Mucosa of descending colon (tissue), 3 donors: Measurements from ENCODE around the gene CLIC5. TPM values are rescaled to one million over a fixed set of nuclear protein-coding genes. Genes with fewer than 3 reads are reported as not detected.

Source experiments
- ATAC-seq: fragments of 200-7000 bp; cut with Tn5 transposase; one replicate; pipeline ENCODE4 v1.9.1; 2020; ENCODE audit warnings: mild to moderate bottlenecking, moderate library complexity
- DNase-seq, 3 donors: peaks; one replicate each; pipeline ENCODE4 v3.0.0-alpha.2; 2020
- H3K36me3 ChIP-seq: fragments of 200-600 bp; one replicate; pipeline ENCODE4 v1.8.0; 2021; ENCODE audit warnings: low read depth, mild to moderate bottlenecking
- H3K4me1 ChIP-seq: fragments of 200-600 bp; one replicate; pipeline ENCODE4 v1.8.0; 2021; ENCODE audit warnings: low read depth, mild to moderate bottlenecking
- H3K4me3 ChIP-seq: fragments of 200-600 bp; one replicate; pipeline ENCODE4 v1.8.0; 2021; ENCODE audit warnings: mild to moderate bottlenecking
- H3K9me3 ChIP-seq: fragments of 200-600 bp; one replicate; pipeline ENCODE4 v1.8.0; 2021; ENCODE audit warnings: mild to moderate bottlenecking
- CTCF ChIP-seq: fragments of 200-600 bp; IDR thresholded peaks from one replicate; pipeline ENCODE4 v1.8.0; 2022; ENCODE audit warnings: antibody characterized with exemption, mild to moderate bottlenecking
- intact Hi-C, 2 donors: fragments of 100-400 bp; cut with DNase I in 1 of 2; cut with micrococcal nuclease in 1 of 2; formaldehyde crosslinking; loops; one replicate each; pipeline versions ENCODE4 v1.11.0 to v1.11.1; 2022; cut with DNase I, micrococcal nuclease
- total RNA-seq, 3 donors: library from RNA; stranded (reverse); fragmentation: NEBNext Ultra II Directional in 2 of 3; extraction: Animal tissue kit (Norgen Biotek cat#: 25700) in 2 of 3; gene quantifications; one replicate each; pipeline versions ENCODE4 v1.2.1 to v1.2.4, GENCODE V29; 2021 to 2023
- donor health status: DM: no; HTN: no; CAD: no; lungs with moderate emphysema.
- donor health status: DM: no; HTN: no; CAD: no.
- donor health status: DM: no; HTN: yes; CAD: no.

The CLIC5 gene
- total RNA-seq, 3 donors from 2014 or later, result 149 to 242 (median 215) TPM

GRCh38 chr6:45969883-45970282, 45.8 kb downstream of the CLIC5 start:
- intact Hi-C loops, result no loop called here
- ATAC-seq (peak; percentile 58), DNase-seq (peak in 2 of 3 donors; percentile 45 to 50)
- no peaks in the 10 kb centered on the region for H3K36me3 ChIP-seq
- H3K9me3 ChIP-seq, result no peaks in the 10 kb centered on the region
- peaks cover 11% of the 10 kb centered on the region for H3K4me1 ChIP-seq
- TF ChIP-seq CTCF, result no peak
- no peak overlapping the region for H3K4me3 ChIP-seq

- Histone ChIP-seq H3K36me3 (no peaks in the 10 kb centered on the region), H3K4me3 (no peak overlapping the region), H3K4me1 (peaks cover 11% of the 10 kb centered on the region), H3K9me3 (peaks cover 5% of the 10 kb centered on the region)
- peak; percentile 33 for ATAC-seq
- peak in 2 of 3 donors; percentile 46 to 61 for DNase-seq
- TF ChIP-seq CTCF, result no peak
- intact Hi-C loops, result no loop called here
Measured at GRCh38 chr6:45969026-45969425, 46.6 kb downstream of the CLIC5 start.

- Histone ChIP-seq H3K36me3 (no peaks in the 10 kb centered on the region), H3K4me1 (peaks cover 11% of the 10 kb centered on the region), H3K9me3 (peaks cover 6% of the 10 kb centered on the region), H3K4me3 (no peak overlapping the region)
- DNase-seq, result no peak
- TF ChIP-seq CTCF, result no peak
- ATAC-seq, result no peak
- intact Hi-C loops, result no loop called here
Measured at GRCh38 chr6:45967363-45967762, 48.3 kb downstream of the CLIC5 start.

DNA sequence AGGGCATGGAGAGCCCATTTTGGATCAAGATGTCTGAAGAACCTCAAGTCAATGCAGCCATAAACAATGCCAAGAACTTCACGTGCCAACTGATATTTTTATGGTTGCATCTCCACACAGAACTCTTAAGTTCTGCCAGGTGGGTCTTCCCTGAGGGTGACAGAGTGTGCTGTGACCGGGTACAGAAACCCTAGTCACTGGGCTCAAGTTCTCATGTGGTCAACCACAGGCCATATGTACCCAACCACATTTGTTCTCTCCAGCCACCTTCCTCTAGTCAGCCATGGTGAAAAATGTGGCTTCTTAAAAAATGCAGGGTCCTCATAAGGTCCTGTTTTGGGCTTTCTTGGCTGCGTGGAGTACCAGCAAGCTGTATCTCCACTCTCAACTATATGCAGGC, 48.9 kb downstream of the CLIC5 start:
- DNase-seq (no peak), ATAC-seq (no peak)
- no peaks in the 10 kb centered on the region for H3K36me3 ChIP-seq
- TF ChIP-seq CTCF, result no peak
- H3K9me3 ChIP-seq, result peaks cover 6% of the 10 kb centered on the region
- intact Hi-C loops, result no loop called here
- no peak overlapping the region for H3K4me3 ChIP-seq
- H3K4me1 ChIP-seq, result peaks cover 11% of the 10 kb centered on the region

GRCh38 chr6:45966340-45966739, 49.3 kb downstream of the CLIC5 start:
- Histone ChIP-seq H3K9me3 (peaks cover 6% of the 10 kb centered on the region), H3K36me3 (no peaks in the 10 kb centered on the region), H3K4me1 (peaks cover 11% of the 10 kb centered on the region), H3K4me3 (no peak overlapping the region)
- DNase-seq (no peak), ATAC-seq (no peak)
- intact Hi-C loops, result no loop called here
- no peak for TF ChIP-seq CTCF

- ATAC-seq (no peak), DNase-seq (no peak)
- Histone ChIP-seq H3K36me3 (no peaks in the 10 kb centered on the region), H3K4me3 (no peak overlapping the region), H3K9me3 (peaks cover 6% of the 10 kb centered on the region), H3K4me1 (peaks cover 11% of the 10 kb centered on the region)
- no peak for TF ChIP-seq CTCF
- intact Hi-C loops, result no loop called here
Measured at GRCh38 chr6:45965792-45966191, 49.9 kb downstream of the CLIC5 start.
